Skeletal muscle tissue (tissue), 4 donors: Measurements from ENCODE around the gene NEAT1. TPM values are rescaled to one million over a fixed set of nuclear protein-coding genes. Genes with fewer than 3 reads are reported as not detected.
A peak's percentile ranks its signal among the peaks of the same experiment; 100 is the strongest.

Experiments used
- H3K27ac ChIP-seq: one replicate; pipeline ENCODE4 v1.7.0; 2013; ENCODE audit warnings: mild to moderate bottlenecking, low read depth, low read length, inconsistent platforms
- H3K27me3 ChIP-seq, 3 donors: one replicate each; pipeline ENCODE4 v1.7.0; 2013; ENCODE audit warnings: low read length in 3 of 3; ENCODE audit not compliant: control insufficient read depth in 3 of 3, insufficient read depth in 3 of 3
- H3K36me3 ChIP-seq, 3 donors: one replicate each; pipeline ENCODE4 v1.7.0; 2013; ENCODE audit warnings: low read length in 3 of 3; ENCODE audit not compliant: control insufficient read depth in 3 of 3, insufficient read depth in 3 of 3
- H3K4me1 ChIP-seq, 3 donors: one replicate each; pipeline ENCODE4 v1.7.0; 2013; ENCODE audit warnings: low read length in 3 of 3, mild to moderate bottlenecking in 3 of 3; ENCODE audit not compliant: control insufficient read depth in 3 of 3, insufficient read depth in 3 of 3
- H3K4me3 ChIP-seq, 3 donors: one replicate each; pipeline ENCODE4 v1.7.0; 2013; ENCODE audit warnings: low read length in 3 of 3
- H3K9ac ChIP-seq, 3 donors: one replicate each; pipeline ENCODE4 v1.7.0; 2013; ENCODE audit warnings: low read length in 3 of 3, mild to moderate bottlenecking in 3 of 3, moderate library complexity in 2 of 3, low read depth in 1 of 3
- H3K9me3 ChIP-seq, 3 donors: one replicate each; pipeline ENCODE4 v1.7.0; 2013; ENCODE audit warnings: low read length in 3 of 3; ENCODE audit not compliant: control insufficient read depth in 3 of 3
- total RNA-seq: library from RNA; depleted of rRNA; stranded (reverse); fragments of >200 nt; gene quantifications from one replicate; pipeline ENCODE4 v1.2.3, GENCODE V29; 2014
- donor health status: Osteomylitis.

The NEAT1 gene
- 26.1 TPM for total RNA-seq

- H3K9ac ChIP-seq, result peak within 1 kb of the TSS; percentile 99 to 100 (median 100)
Measured at GRCh38 chr11:65422633-65423515, at the start of gene NEAT1. NEAT1 (plus strand) TSS chr11:65422798.

DNA sequence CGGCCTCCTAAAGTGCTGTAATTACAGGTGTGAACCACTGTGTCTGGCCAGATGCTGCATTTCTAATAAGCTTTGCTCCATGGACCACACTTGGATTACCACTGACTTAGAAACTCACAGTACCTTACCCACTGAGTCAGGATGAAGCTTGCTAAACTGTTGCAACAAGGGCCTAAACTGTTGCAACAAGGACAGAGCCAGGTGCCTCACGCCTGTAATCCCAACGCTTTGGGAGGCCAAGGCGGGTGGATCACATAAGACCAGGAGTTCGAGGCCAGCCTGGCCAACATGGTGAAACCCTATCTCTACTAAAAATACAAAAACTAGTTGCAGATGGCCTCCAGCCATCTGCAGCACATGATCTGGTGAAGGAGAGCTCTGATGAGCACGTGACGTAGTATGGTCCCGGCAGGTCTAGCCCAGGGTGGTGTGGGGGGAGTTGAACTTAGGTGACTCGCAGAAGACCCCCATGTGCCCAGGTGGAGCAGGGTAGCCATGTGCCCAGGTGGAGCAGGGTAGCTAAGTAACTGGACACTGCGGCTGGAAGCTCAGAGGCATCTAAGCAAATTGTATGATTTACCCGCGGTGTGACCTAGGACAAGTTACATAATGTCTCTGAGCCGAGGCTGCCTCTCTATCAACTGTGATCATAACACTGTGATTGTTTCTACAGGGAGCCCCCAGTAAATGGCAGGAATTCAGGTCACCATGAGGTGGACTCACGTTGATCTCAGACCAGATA, 48.6 kb upstream of the NEAT1 start:
- no peak overlapping the region for H3K4me3 ChIP-seq
- H3K36me3 ChIP-seq, result no peaks in the 10 kb centered on the region
- no peaks in the 10 kb centered on the region for H3K27me3 ChIP-seq
- H3K9ac ChIP-seq, result peak overlapping the region in 1 of 3 donors; percentile 39
- peaks cover 19 to 51% (median 42%) of the 10 kb centered on the region in 3 donors for H3K4me1 ChIP-seq
- no peaks in the 10 kb centered on the region for H3K9me3 ChIP-seq
- H3K27ac ChIP-seq, result peak overlapping the region; percentile 71

More at GRCh38 chr11:65422633-65423515, at the start of gene NEAT1:
- Histone ChIP-seq H3K36me3 (peaks cover 34 to 48% (median 42%) of the 10 kb centered on the region in 3 donors), H3K27me3 (no peaks in the 10 kb centered on the region), H3K9me3 (no peaks in the 10 kb centered on the region), H3K4me1 (peaks cover 49 to 53% (median 51%) of the 10 kb centered on the region in 3 donors), H3K4me3 (peak within 1 kb of the TSS; percentile 90 to 100 (median 90)), H3K27ac (peak within 1 kb of the TSS; percentile 99)

DNA sequence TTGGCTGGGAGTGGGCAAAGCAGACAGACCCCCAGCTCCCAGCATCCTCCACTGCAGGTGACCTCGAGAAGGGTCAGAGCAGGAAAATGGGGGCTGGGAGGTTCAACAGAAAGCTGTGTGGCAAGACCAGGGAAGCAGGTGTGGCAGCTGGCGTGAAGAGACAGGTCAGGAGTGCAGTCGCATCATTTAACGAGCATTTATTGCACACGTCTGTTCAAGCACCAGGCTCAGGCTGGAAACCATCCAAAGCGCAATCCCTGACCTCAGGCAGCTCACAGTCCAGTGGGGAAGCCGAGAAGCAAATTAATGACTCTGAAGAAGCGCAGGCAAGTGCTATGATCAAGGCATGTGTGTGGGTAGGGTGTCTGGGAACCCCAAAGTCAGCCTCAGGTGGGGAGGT, 47.6 kb upstream of the NEAT1 start:
- H3K27me3 ChIP-seq, result no peaks in the 10 kb centered on the region
- peak overlapping the region in 2 of 3 donors; percentile 33 to 54 for H3K9ac ChIP-seq
- peak overlapping the region in 1 of 3 donors; percentile 13 for H3K4me3 ChIP-seq
- peak overlapping the region; percentile 71 for H3K27ac ChIP-seq
- H3K9me3 ChIP-seq, result no peaks in the 10 kb centered on the region
- no peaks in the 10 kb centered on the region for H3K36me3 ChIP-seq
- peaks cover 19 to 54% (median 43%) of the 10 kb centered on the region in 3 donors for H3K4me1 ChIP-seq

- Histone ChIP-seq H3K9me3 (no peaks in the 10 kb centered on the region), H3K36me3 (no peaks in the 10 kb centered on the region), H3K27ac (no peak overlapping the region), H3K4me3 (no peak overlapping the region), H3K9ac (no peak overlapping the region), H3K27me3 (no peaks in the 10 kb centered on the region), H3K4me1 (peaks cover 15 to 59% (median 46%) of the 10 kb centered on the region in 3 donors)
Measured at GRCh38 chr11:65376138-65376713, 46.4 kb upstream of the NEAT1 start.

- no peak overlapping the region for H3K27ac ChIP-seq
- no peak overlapping the region for H3K4me3 ChIP-seq
Measured at GRCh38 chr11:65377036-65377435, 45.6 kb upstream of the NEAT1 start.

DNA sequence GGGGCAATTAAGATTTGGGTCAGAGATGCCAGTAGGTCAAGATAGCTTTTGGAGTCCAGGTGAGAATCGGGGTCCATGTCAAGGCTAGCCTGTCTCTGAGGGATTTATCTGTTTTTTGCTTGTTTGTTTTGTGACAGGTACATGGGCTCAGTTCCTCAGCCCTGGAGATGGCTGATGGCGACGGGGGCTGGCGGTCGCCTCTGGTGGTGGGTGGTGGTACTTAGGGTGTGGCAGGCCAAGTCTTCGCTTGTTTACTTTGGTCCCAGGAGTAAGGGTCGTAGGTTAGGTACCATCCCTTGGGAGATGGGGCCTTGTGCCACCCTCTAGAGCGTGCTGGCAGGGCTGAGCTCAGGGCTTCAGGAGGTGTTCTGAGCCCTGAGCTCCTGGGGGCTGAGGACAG, 44.8 kb upstream of the NEAT1 start:
- Histone ChIP-seq H3K27me3 (no peaks in the 10 kb centered on the region), H3K4me3 (no peak overlapping the region), H3K9ac (peak overlapping the region in 1 of 3 donors; percentile 25), H3K36me3 (no peaks in the 10 kb centered on the region), H3K9me3 (no peaks in the 10 kb centered on the region), H3K4me1 (peaks cover 14 to 58% (median 46%) of the 10 kb centered on the region in 3 donors), H3K27ac (no peak overlapping the region)

More at GRCh38 chr11:65377036-65377435, 45.6 kb upstream of the NEAT1 start:
- H3K9ac ChIP-seq, result peak overlapping the region in 1 of 3 donors; percentile 8
- H3K27me3 ChIP-seq, result no peaks in the 10 kb centered on the region
- no peaks in the 10 kb centered on the region for H3K36me3 ChIP-seq
- H3K9me3 ChIP-seq, result no peaks in the 10 kb centered on the region
- peaks cover 15 to 58% (median 46%) of the 10 kb centered on the region in 3 donors for H3K4me1 ChIP-seq

DNA sequence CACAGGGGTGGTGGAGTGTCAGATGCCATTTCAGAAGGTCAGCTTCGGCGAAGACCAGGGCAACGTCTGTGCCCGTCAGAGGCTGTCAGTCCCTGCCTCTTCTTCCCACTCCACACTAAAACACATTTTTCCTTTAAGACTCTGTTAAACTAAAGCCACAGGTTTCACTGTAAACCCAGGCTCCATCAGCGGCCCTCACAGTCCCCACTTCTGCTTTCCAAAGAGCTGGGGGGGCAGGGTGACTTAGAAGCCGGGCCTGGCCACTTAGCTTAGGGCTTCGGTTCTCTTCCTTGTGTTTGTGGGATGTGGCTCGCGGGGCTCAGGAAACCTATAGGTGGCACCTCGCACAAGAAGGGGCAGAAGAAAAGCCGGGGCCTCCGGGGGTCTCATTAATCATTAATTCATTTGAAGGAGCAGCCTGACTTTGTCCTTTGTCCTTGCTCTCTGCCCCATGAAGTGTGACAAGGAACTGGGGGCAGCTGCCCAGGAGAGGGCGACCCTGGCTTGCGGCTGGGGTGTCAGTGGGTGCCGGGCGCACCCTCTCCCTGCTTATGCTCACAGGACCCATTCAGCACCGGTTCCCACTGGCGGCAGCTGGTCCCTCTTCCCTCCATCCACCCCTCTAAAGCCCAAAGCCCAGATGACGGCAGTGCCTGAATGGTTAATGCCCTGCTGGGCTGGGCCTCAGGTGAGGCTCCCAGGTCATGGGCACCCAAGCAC, 44.2 kb upstream of the NEAT1 start:
- Histone ChIP-seq H3K27ac (no peak overlapping the region), H3K4me1 (peaks cover 19 to 59% (median 52%) of the 10 kb centered on the region in 3 donors), H3K36me3 (no peaks in the 10 kb centered on the region), H3K9me3 (no peaks in the 10 kb centered on the region), H3K27me3 (no peaks in the 10 kb centered on the region), H3K9ac (peak overlapping the region in 1 of 3 donors; percentile 25), H3K4me3 (no peak overlapping the region)

DNA sequence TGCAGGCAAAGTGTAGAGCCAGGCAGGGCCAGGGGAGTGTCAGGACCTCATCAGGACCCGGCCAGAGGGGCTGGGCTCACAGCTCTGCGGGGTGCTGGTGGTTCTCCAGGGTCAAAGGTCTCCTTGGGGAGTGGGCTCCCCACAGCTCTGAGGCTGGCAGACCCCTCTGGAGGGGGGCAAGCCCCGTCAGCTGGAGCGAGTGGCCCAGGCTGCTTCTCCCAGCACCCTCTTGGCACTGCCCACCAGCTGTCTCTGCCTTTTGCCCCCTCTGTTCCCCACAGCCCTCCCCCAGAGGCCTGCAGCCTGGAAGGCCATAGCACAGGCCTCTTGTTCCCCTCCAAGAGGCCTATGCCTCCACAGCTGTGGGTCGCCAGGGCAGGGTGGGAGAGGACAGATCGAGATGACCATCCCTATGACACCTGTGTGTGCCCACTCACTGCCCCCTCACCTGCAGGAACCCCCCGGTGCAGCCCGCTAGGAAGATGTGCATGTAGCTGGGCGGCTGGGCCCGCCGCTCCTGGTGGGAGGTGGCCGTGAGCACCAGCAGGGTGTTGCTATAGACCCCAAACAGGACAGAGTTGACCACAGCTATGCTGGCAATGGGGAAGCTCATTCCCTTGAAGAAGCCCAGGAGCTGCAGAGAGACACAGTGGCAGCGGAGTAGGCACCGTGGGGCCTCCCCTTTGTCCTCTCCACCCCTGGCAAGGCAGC, 43.5 kb upstream of the NEAT1 start:
- Histone ChIP-seq H3K27ac (no peak overlapping the region), H3K9me3 (no peaks in the 10 kb centered on the region), H3K4me3 (no peak overlapping the region), H3K27me3 (no peaks in the 10 kb centered on the region), H3K4me1 (peaks cover 23 to 59% (median 50%) of the 10 kb centered on the region in 3 donors), H3K9ac (no peak overlapping the region), H3K36me3 (no peaks in the 10 kb centered on the region)
